HG03045 (cell line): ENCODE data around the gene IGF2BP2.
"Not testable (repeated sequence)": the region's sequence is repeated elsewhere in the genome, so short reads cannot be mapped to it uniquely, and the experiment has no call there.

Experiments
- ATAC-seq: cut with Tn5 transposase; IDR thresholded peaks from one replicate; pipeline ENCODE4 v1.9.1; 2021; ENCODE audit warnings: mild to moderate bottlenecking, moderate library complexity; ENCODE audit not compliant: unreplicated experiment

Gene IGF2BP2

GRCh38 chr3:185838417-185838989 lies 13.7 kb upstream of the IGF2BP2 start:
- not testable (repeated sequence) for ATAC-seq

- ATAC-seq = no peak
Observed at GRCh38 chr3:185837414-185837813, 12.6 kb upstream of the IGF2BP2 start.

GRCh38 chr3:185831990-185832389 lies 7.1 kb upstream of the IGF2BP2 start:
- no peak for ATAC-seq

- no peak for ATAC-seq
Observed at GRCh38 chr3:185831195-185831594, 6.4 kb upstream of the IGF2BP2 start.

- no peak for ATAC-seq
Observed at GRCh38 chr3:185830018-185830797, 5.4 kb upstream of the IGF2BP2 start.

- no peak for ATAC-seq
Observed at GRCh38 chr3:185828755-185829154, 3.9 kb upstream of the IGF2BP2 start.

GRCh38 chr3:185827595-185828344 lies 2.9 kb upstream of the IGF2BP2 start:
- no peak for ATAC-seq

GRCh38 chr3:185825639-185826481 lies 1.0 kb upstream of the IGF2BP2 start:
- peak; percentile 41 for ATAC-seq

GRCh38 chr3:185824051-185825005 lies 514 bp downstream of the IGF2BP2 start:
- ATAC-seq = no peak

- ATAC-seq = no peak
Observed at GRCh38 chr3:185823078-185824044, 1.5 kb downstream of the IGF2BP2 start.

- no peak for ATAC-seq
Observed at GRCh38 chr3:185822221-185823000, 2.4 kb downstream of the IGF2BP2 start.

- ATAC-seq = no peak
Observed at GRCh38 chr3:185820973-185821758, 3.7 kb downstream of the IGF2BP2 start.

GRCh38 chr3:185818267-185818875 lies 6.5 kb downstream of the IGF2BP2 start:
- no peak for ATAC-seq

- no peak for ATAC-seq
Observed at GRCh38 chr3:185815391-185816282, 9.2 kb downstream of the IGF2BP2 start.

GRCh38 chr3:185813691-185814215 lies 11.1 kb downstream of the IGF2BP2 start:
- ATAC-seq = no peak
